Left kidney (tissue), 2 donors: ENCODE results near the gene RPP25L. TPM values are rescaled to one million over a fixed set of nuclear protein-coding genes. Genes with fewer than 3 reads are reported as not detected.
A peak's percentile ranks its signal among the peaks of the same experiment; 100 is the strongest.

ENCODE experiments used
- DNase-seq: peaks from one replicate; pipeline ENCODE4 v3.0.0-alpha.2; 2013
- polyA plus RNA-seq: library from polyadenylated mRNA; unstranded; fragments of 120-200 nt; gene quantifications from one replicate; pipeline ENCODE4 v1.2.1, GENCODE V29; 2013; ENCODE audit not compliant: insufficient read length

Gene RPP25L
- polyA plus RNA-seq, 1 donor, result 22.5 TPM

GRCh38 chr9:34588671-34589635, 22.9 kb downstream of the RPP25L start:
- no peak for DNase-seq

GRCh38 chr9:34587271-34587670, 24.6 kb downstream of the RPP25L start:
- no peak for DNase-seq

- no peak for DNase-seq
Measured at GRCh38 chr9:34585946-34586669, 25.8 kb downstream of the RPP25L start.

- no peak for DNase-seq
Measured at GRCh38 chr9:34584970-34585369, 26.9 kb downstream of the RPP25L start.

GRCh38 chr9:34582787-34583186, 29.1 kb downstream of the RPP25L start:
- no peak for DNase-seq

- DNase-seq, result no peak
Measured at GRCh38 chr9:34581318-34581717, 30.6 kb downstream of the RPP25L start.

- DNase-seq, result no peak
Measured at GRCh38 chr9:34580358-34580757, 31.5 kb downstream of the RPP25L start.

- DNase-seq, result no peak
Measured at GRCh38 chr9:34579808-34580163, 32.1 kb downstream of the RPP25L start.

GRCh38 chr9:34579104-34579807, 32.6 kb downstream of the RPP25L start:
- DNase-seq, result no peak

GRCh38 chr9:34578241-34579103, 33.4 kb downstream of the RPP25L start:
- DNase-seq, result no peak

GRCh38 chr9:34577400-34578240, 34.3 kb downstream of the RPP25L start:
- peak; percentile 83 for DNase-seq

GRCh38 chr9:34576597-34577399, 35.1 kb downstream of the RPP25L start:
- DNase-seq, result no peak

GRCh38 chr9:34575862-34576596, 35.9 kb downstream of the RPP25L start:
- no peak for DNase-seq

- no peak for DNase-seq
Measured at GRCh38 chr9:34575241-34575640, 36.7 kb downstream of the RPP25L start.

GRCh38 chr9:34574571-34574970, 37.3 kb downstream of the RPP25L start:
- no peak for DNase-seq

GRCh38 chr9:34573599-34574325, 38.1 kb downstream of the RPP25L start:
- DNase-seq, result no peak

GRCh38 chr9:34572628-34573027, 39.3 kb downstream of the RPP25L start:
- DNase-seq, result no peak

- DNase-seq, result no peak
Measured at GRCh38 chr9:34572092-34572491, 39.8 kb downstream of the RPP25L start.

GRCh38 chr9:34571481-34571810, 40.5 kb downstream of the RPP25L start:
- no peak for DNase-seq
